UCSD-AML1 (cell line): ENCODE results near the gene MB.

ENCODE experiments used
- DNase-seq: peaks from one replicate; lab custom pipeline; 2025; ENCODE audit not compliant: unreplicated experiment; lab: John Stamatoyannopoulos, UW

MB gene

DNA sequence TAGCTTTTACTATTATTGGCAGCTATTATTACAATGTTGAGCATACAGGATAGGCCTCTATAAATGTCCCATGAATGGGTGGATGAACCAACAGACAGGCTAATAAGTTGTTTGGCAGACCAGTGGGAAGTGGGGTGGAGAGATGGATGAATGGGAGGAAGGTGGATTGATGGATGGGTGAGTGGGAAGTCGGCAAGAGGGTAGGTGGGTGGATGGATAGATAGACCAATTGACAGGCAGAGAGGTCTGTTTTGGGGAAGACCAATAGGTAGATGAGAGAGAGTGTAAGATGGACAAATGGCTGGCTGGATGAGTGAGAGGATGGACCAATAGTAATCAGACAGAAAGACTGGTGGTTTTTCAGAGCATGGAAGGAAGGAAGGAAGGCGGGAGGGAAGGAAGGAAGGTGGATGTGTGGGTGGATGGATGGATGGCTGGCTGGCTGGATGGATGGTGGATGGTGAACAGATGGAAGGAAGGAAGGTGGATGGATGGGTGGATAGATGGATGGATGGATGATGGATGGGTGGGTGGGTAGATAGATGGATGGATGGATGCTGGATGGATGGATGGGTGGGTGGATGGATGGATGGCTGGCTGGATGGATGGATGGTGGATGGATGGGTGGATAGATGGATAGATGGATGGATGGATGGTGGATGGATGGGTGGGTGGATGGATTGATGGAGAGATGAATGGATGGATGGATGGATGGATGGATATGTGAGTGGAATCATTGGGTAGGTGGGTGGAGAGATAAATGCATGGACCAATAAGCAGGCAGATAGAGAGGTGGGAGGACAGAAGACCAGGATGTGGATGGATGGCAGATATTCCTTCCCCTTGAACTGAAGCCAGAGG lies 39.1 kb downstream of the MB start:
- no peak for DNase-seq

DNA sequence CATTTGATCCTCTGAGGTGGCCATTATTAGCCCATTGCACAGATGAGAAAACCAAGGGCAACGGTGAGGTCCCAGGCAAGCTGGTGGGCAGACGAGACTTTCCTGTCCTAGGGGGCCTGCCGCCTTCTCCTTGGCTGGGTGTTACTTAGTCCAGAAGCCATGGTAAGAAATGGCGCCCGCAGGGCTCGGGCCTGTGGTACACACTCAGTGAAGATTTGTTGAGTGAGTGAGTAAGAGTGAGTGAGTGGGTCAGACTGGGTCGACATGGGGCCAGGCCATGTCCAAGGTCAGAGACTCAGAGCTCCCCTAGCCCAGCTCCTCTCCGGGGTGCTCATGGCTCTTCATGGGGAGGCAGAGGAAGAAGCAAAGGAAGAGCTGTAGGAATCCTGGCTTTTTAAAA lies 40.5 kb downstream of the MB start:
- DNase-seq: no peak

DNA sequence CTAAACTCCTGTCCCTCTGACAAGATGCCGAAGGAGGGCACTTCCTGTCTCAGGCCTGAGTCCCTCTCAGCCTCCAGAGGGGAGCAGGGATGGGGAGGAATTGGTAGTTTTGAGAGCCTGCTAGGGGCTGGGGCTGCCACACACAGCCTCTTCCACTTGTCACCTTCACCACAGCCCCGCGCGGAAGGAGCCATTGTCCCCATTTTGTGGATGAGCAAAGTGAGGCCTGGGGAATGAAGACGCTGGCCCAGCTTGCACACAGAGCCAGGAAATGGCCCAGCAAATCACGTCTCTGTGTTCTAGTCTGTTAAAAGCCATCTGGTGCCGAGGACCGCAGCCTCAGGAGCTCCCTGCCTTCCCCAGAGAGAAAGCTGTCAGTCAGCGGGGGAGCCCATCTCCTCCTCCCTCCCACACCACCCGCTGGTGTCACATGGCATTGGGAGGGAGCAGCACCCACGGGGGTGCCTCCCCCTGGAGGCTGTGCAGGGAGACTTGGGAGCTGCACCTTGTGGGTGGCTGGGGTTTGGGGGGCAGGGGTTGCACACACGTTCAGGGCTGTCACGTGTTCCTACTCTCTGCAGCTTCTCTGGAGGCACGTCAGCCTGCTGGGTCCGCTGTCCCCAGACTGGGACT lies 41.9 kb downstream of the MB start:
- no peak for DNase-seq

DNA sequence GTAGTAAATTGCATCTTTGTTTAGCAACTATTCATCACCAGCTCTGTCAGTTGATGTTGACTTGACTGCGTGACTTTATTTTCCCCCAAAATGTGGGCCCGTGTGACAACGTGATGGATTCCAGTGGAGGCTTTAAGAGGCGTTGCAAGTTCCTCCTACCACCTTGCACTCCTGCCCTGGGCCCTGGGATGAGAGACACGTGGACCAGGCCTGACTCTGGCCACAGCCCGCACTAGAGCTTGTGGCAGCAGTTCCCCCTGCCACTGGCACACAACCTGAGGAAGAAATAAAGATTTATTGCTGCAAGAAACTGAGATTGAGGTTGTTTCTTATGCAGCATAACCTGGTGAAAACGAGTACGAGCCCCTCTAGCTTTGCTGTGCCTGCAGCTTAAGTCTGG lies 44.6 kb downstream of the MB start:
- DNase-seq: no peak

DNA sequence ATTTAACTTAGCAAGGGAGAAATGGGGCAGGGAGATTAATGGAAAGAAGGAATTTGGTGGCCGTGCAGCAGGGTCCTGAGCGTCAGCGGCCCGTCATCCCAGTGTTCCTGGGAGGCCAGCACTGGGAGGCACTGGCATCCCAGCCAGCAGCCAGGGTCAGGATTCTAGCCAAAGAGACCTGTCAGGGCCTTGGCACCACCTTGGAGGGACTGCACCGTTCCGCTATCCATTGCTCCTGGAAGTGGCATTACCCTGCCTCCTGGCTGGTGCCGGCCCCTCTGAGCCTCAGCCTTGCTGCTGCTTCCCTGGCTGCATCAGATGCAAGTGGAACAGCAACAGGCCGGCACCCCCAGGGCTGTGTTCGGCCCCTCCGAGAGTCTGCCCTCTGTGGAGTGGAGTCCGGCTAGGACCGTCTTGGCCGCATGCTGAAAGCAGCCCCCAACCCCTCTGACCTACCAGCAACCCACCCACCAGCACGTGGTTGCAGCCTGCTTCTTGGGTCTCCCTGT lies 46.4 kb downstream of the MB start:
- DNase-seq: no peak

DNA sequence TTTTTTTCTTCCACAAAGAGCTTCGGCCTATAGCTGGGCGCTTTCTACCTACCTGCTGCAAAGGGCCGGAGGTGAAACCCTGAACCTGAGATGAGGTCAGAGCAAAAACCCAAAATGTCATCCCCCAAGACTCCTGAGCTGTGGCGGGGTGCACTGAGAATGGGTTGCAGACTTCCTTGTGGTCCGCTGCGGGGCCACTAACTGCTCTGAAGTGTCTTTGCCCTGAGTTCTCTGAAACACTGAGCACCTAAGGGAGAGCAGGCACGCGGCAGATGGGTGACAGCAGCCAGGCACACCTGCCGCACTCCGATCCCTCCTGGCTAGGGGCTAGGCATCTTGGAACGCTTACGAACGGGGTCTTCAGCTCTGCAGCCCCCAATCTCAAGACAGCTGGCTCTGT lies 47.2 kb downstream of the MB start:
- no peak for DNase-seq

DNA sequence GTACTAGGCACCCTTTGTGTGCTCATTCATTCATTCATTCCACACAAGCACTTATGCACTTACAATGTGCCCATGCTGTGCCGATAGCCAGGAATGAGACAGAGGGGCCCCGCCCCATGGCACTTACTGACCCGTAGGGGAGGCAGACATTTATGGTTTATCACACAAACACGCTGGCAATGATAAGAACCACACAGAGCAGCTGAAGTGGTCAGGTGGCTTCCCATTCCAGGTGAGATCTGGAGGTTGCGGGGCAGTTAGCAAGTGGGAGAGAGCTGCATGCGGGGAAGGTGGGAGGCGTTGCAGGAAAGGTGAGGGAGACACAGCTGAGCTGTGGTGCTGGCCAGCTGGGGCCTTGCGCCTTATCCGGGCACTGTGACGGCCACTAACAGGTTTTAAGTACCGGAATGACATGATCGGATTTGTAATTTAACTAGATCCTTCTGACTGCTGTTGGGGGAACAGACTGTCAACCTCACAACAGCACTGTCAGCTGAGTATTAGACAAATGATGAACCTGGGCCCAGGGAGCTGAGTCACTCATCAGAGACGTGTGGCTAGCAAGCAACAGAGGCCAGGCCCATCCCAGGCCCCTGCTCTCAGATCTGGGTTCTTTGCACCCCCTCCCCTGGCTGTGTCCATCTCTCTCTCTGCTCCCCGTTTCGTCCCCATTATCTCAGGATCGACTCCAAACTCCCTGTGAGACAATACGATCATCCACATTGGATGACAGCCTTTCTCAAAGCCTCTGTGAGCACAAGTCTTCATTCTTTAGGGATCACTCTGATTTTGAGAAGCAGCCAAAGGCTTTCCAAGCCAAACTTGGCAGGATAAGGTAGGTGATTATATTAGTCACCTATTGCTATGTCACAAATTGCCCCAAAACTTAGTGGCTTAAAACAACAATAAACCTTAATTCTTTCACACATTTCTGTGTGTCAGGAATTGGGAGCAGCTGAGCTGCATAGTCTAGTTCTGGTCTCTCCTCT lies 48.1 kb downstream of the MB start:
- no peak for DNase-seq

DNA sequence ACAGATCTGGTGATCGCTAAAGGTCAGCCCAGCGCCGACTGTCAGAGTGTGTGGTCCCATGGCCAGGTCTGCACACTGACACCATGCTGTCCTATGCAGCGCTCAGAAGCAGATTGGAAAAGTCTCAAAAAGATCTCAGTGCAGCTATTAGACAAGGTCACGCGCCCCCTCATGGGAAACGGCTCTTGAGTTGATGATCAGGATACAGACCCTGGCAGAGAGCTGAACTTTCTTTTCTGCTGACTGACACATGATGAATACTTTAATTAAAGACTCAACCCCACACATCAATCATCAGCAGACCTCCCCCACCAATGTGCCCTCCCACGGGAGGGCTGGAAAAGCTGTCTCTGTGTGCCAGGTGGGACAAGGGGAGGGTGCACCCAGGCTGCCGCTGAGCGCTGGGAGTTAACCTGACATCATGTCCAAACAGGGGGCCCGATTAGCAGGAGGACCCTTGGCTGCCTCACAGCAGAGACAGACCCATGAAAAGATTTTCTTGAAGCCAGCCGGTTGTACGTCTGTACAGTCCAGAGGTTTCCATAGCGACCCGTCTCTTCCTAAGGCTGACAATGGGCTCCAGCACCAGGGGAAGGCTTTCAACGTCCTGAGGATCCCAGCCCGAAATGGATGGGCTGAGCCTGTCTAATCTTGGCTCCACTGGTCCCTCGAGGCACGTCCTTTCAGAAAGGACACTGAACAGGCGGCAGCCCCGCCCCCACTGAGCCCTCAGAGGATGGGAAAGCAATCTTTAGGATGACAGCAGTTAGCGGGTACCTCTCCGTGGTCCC lies 49.6 kb downstream of the MB start:
- no peak for DNase-seq

DNA sequence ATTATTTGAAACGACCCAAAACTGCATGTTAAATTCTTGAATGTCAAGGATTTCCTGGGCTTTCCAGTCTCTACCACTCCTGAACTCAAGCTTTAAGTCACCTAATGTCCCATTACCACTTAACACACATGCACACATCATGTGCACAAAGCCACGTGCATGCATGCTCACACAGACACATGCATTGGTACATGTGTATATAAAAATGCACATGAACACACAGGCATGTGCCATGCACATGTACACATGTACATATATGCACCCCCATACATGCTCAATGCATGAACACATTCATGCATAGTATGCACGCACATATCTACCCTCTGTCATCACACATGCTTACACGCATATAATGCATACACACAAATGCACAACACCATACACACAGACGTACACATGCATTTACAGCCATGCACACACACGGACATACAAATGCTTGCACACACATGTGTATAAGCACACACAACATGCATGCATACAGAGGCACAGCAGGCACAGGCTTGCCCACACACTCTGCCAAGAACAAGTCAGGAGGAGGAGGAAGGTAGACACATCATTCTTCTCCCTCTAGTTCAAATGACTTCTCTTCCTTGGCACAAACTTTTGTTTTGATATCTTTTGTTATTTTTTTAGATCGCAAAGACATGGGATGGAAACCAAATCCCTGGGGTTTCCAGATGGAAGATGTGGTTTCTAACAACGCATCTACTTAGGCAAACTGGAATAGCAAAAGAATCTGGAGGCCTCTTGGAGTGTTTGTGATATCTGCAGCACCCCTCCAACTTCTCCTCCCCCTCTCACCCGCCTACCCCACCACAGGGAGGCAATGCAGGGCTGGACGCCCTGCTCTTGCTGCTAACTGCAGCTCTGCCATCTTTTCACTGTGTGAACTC lies 51.9 kb downstream of the MB start:
- DNase-seq: no peak

DNA sequence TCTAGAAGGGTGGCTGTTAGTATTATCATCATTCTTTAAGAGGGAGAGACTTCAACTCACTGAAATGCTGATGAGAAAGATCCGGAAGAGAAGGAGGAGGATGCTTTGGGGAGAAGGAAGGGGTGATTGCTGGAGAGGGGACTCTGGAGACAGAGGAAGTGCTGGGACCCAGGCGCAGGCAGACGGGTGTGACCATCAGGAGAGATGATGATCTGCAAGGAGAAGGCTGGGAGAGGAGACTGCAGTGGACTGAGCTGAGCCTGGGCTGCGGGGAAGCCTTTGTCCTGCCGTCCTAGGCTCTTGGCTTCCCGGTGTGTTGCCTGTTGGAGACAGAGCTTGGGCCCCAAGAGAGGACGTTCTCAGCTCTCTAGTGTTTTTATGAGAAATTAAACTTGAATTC lies 53.9 kb downstream of the MB start:
- DNase-seq: no peak

DNA sequence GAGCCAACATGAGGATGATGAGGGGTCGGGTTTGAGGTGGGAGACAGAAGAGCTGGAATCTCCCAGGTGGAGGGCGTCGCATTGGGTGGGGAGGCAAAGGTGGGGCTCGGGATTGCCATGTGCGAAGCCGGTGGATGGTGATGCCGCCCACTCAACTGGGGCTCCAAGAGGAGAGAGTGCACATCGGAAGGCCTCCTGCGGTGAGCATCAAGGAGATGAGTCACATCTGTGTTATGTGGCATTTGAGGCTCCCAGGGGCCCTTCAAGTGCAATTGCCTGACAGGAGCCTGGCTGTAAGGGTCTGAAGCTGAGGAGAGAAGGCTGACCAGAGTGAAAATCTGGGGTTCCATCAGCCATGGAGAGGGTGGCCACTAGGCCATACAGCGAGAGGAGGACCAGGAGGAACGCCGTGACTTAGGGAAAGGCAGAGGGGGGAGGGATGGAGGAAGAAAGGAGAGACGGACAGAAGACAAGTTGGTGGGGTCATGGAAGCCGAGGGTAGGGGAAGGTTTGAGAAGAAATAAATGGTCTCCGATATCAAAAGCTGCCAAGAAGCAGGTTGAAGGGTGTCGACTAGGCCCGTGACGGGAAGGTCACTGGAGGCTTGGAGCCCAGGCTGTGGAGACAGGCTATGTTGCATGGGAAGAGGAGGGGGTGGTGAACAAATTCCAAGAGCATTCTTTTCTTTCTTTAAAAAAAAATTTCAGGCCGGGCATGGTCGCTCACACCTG lies 55.2 kb downstream of the MB start:
- DNase-seq: no peak

DNA sequence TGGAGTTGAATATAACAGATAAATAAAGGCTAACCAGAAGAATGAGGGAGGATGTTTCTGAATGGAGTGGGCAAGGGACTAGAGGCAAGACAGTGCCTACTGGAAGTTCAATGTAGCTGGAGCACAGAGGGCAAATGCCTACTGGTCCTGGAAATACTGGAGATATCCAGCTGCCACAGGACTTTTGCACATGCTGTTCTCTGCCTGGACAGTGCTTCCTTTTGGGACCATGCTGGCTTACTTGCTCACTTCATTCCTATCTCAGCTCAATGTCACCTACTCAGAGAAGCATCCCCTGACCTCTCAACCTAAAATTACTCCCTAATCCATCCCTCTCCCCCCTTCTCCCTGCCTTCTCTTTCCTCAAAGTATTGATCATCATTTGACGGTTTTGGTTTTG lies 56.3 kb downstream of the MB start:
- DNase-seq: no peak

DNA sequence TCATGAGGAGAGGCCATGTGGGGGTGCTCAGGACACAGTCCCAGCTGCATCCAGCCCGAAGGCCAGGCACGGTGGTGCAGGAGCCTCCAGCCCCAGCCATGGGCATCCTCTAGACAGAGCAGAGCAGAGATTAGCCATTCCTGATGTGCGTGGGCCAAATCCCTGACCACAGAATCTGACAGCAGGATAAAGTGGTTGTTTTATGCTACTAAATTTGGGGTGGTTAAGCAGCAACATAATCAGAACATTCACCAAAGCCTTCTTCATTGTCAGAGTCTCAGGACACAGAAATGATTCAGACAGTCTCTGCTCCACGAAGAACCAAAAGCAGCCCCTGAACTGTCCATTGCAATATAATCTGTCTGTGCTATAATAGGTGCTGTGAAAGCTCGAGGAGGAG lies 56.8 kb downstream of the MB start:
- DNase-seq: no peak

DNA sequence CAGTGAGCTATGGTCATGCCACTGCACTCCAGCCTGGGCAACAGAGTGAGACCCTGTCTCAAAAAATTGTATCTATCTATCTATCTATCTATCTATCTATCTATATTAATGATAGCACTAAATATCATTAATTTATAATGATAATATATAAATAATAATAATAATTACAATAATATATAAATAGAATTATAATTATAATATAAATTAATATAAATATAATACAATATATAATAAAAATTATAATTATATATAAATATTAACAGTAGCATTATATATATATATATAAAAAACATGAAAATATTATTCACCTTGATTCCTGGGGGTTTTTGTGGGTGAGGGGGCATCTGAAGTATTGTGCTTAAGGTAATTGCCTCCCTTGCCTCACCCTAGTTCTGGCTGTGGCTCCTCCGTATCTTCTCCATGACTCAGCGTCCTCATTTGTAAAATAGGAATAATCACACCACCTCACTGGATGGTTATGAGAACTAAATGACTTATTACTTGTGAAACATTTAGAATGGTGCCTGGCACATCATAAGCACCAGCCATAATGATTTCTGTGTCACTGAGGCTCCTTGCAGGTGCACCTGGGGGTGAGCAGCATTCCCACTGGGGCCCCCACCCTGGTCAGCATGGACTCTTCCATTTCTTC lies 57.6 kb downstream of the MB start:
- DNase-seq: no peak

DNA sequence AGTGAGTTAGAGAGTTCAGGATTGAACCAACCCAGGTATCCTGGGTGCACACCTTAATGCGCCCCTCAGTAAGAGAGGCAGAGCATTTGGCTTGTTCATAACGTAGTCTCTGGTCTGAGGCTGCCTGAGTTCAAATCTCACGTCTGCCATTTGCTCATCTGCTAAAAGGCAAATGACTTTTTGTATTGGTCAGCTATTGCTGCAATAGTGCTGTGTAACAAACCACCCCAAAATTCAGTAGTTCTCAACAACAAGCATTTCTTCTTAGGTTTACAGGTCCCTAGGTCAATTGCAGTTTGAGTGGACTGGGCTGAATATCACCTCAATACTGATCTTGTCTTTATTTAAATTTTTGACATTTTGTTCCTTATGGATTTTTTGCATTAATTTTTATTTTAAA lies 58.4 kb downstream of the MB start:
- no peak for DNase-seq

DNA sequence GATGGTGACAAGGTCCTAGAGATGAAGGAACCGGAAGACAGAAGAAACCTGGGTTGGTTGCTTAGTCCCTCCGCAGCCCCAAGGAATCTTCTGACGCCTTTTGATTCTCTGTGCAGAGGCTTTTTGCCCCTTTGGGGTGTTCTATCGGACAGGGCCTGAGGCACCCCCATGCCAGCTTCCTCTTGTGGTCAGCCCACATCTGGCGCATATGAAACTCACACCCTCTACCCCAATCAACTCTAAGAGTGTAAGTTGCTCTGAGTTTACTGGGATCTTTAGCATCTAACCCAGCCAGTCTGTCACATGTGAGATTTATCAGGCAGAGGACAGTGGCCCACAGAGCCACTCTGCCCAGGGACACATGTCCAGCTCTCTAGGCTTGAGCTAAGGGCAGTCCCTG lies 59.1 kb downstream of the MB start:
- no peak for DNase-seq
